HG03439 (cell line): ENCODE results near the gene SH3PXD2A.
A peak's percentile ranks its signal among the peaks of the same experiment; 100 is the strongest.

Experiments
- ATAC-seq: cut with Tn5 transposase; IDR thresholded peaks from one replicate; pipeline ENCODE4 v1.9.1; 2021; ENCODE audit warnings: mild to moderate bottlenecking, moderate library complexity; ENCODE audit not compliant: unreplicated experiment

The SH3PXD2A gene

DNA sequence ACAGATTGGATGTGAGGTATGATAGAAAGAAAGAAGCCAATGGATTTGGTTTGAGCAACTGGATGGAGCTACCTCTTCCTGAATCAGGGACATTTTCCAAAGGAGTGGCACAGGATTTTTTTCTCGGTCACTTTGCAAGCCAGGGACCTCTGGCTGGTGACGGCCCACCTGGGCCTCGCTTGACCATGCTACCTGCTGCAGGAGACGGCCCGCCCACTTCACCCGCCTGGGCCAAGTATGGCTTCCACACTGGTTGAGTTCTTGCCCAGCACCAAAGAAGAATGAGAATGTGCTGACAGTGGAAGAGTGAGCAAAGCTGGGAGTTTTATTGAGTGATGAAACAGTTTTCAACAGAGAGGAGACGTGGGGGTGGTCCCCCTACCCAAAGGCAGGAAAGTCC, 24.5 kb upstream of the SH3PXD2A start:
- no peak for ATAC-seq

DNA sequence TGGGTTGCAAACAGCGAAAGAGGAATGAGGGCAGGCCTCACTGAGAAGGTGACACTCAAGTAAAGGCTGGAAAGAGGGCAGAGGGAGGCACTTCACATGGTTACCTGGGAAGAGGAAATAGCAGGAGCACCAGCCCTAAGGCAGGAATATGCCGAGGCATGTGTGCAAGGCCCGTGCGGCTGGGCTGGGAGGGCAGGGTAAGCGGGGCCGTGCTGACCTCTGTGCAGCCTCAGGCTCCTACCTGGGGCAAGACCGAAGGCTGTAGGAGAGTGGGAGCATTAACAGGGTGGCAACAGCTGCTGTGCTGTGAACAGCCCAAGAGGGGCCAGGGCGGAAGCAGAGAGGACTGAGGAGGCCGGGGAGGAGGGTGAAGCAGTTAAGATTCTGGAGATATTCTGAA, 24.0 kb upstream of the SH3PXD2A start:
- no peak for ATAC-seq

DNA sequence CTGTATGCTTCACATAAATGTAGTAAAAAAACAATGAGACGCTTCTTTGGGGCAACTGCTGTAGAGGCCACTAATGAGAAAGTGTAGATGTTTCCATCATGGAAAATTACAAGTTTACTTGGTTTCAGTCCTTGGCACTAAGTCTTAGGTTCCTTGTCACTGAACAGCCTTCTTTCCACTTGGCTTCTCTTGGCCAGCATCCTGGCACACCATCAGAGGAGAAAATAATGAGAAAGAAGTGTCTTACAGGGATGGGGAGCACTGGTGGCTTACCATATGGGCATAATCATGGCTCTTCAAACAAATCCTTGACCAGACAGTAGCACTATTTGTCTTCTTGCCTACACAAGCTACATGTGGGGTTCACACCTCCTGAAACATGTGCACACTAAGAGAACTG, 22.5 kb upstream of the SH3PXD2A start:
- ATAC-seq, result no peak

DNA sequence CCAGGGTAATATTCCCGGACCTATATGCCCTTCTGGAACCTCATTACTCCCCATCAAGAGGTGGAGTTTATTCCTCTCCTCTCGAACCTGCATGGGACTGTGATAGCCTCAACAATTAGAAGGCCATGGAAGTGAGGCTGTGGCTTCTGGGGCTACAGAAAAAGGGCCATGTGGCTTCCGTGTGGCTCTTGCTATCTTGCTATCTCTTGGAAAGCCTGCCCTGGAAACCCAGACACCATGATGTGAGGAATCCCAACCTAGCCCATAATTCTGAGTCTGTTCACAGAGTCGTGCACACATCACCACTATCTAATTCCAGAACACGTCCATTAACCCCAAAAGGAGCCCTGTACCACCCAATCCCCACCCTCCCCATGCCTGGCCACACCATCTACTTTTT, 20.8 kb upstream of the SH3PXD2A start:
- no peak for ATAC-seq

DNA sequence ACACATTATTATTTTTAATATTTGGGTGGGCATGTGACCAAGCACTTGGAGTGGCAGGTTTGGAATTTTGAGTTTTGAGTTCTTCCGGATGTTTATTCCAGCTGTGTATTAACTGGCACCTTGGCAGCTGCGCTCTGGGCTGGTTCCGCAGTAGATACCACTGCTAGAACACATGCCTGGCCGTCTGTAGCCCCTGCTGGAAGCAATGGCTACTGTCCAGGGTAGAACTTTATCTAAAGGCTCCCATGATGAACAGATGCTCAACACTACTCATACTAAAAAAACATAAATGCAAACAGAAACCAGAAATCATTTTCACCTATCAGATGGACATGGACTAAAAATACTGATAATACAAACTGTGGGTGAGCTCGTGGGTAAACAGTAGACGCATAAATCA, 19.4 kb upstream of the SH3PXD2A start:
- ATAC-seq, result no peak

DNA sequence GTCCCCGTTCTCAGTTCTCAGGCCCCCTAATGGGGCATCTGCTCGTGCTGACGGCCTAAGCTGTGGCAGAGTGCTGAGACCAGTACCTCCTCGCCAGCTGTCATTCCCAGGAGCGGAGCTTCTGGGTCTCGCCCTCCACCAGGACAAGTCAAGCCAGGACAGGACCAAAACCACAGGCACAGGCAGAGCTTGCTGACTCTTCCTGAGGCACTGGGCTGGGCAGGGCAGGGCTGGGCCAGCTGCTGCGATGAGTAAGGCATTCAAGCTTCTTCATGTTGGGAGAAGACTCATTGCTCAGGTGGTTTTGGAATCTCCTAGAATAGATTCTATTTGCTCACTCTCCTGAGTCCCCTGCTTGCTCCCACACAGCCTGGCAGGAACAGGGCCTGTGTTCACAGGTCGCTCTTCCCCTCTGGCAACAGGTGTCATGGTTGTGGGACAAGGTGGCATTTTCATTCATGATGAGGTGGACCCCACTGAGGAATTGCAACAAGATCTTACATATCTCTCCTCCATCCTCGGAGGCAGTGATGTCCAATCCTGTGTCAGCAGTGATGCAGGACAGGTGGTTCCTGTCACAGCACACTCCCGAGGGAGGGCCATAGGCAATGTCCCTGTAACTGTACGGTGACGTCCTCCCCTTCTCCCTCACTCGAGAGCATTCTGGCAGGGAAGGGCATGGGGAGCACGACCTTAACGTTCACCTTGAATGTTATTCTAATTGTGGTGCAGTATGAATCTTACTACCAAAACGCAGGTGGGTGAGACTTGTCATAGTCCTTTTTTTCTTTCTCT, 17.0 kb upstream of the SH3PXD2A start:
- no peak for ATAC-seq

DNA sequence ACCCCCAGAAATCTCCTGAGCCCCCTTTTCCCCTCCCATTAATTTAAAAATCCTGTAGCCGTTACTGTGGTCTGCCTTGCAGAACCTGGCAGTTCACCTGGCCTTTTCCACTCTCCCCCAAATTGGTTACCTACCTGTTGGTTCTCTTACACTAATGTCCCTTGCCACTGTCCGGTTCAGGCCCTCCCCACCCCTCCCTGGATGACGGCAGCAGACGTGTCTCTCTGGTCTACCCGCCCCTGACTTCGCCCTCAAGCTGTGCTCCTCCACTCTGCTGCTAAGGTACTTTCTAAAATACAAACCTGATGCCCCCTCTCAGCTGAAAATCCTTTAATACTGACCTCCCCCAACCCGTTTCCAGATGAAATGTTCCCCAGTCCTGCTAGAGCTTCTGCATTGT, 15.6 kb upstream of the SH3PXD2A start:
- no peak for ATAC-seq

DNA sequence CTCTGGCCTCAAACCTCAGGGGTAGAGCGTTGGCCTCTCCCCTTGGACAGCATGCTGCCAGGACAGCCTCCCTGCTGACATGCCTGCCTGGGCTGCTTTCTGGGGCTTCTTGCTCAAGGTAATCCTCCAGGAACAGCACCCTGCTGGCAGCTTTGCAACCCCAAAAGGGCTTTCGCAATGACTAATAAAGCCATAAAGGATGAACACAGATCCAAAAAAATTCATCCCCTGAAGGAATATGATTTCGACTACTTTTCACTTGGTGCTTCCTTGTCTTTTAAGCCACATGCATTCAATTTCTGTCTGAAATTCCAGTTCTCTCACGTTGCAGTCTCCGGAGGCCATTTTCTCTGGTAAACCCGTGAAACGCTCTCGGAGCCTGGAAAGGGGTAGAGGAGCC, 15.1 kb upstream of the SH3PXD2A start:
- no peak for ATAC-seq

DNA sequence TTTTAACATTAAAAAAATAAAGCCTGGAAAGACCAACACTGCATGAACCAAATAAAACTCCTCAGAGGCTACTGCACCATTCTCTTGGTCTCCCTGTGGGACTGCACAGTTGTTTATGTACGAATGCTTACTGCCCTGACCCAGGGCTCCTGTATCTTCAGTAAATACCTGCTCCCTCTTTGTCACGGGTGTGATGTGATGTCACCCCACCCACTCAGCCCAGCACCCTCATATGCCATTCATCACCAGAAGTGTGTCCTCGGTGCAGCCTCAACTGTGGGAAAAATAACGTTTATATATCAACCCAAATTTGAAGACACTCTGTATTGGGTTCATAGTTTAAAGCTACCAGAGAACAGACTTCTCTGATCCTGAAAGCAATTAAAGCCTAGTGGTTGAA, 14.0 kb upstream of the SH3PXD2A start:
- ATAC-seq, result no peak

DNA sequence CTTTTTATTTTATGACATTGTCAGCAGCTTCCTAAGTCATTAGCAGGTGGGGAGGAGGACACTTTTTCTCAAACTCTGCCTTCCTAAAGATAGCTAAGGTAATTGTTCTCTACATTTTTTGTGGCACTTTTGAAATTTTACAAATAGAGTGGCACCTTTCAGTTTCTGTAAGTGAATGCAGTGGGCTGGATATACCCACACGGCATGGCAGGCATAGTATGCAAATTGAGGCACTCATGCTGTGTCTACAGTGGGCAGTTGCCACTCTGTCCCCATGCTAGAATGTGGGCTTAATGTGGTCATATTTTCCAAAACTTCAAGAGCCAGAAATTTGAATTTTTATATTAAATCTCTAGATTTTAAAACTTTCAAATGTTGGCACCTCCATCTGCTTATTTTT, 12.8 kb upstream of the SH3PXD2A start:
- no peak for ATAC-seq

DNA sequence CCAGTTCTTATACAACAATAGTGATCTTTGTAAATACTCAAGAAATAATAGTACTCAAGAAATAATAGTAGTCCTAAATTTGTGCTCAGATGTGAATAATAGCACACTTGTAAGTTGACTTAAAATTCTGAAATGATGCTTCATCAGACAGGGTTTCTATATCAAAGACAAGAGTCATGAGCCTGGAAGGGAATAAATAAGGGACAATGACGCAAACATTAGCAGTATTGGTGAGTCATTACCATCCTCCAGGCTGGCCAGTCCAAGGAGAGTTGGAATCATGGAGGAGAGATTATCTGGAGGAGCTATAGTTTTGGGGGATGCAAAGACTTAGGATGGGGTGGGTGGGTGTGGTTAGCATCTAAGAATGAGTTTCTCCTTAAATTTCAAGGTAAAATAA, 6.1 kb upstream of the SH3PXD2A start:
- no peak for ATAC-seq

DNA sequence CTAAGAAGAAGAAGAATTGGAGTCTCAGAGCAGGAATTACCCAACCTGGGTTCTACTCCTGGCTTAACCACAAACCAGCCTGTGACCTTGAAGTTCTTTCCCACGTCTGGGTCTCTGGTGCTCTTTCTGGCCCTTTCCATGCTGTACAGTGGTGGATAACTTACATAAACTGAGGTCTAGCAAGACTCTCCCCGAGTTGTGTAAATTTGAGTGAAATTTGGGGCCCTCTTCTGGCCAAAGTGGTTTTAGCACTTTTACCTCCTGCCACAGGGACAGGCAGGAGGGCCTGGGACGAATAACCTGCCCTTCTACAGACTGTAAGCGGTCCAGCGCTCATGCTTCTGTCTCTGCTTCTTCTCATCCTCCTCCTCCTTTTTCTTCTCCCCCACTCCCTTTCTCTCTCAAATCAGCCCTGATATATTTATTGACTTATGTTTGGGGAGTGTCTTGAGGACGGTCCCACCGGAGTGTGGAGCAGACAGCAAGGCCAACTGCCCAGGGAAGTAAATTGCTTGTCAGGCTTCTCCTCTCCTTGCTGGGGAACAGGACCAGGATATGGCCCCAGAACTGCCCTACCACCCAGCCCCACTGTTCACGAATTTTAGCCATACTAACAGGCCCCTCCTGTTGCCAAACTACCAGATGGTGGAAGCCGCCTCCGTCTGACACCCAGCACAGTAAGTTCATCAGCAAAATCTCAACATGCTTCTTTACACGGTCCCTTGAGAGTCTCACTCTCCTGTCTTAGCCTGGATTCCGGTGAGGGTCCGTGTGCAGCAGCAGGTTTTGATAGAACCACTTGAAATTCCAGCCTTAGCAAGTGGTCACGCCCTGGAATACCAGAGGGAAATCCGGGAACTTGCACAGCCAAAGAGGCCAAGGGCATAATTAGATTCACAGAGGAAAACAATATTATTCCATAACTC, 4.0 kb upstream of the SH3PXD2A start:
- peak; percentile 57 for ATAC-seq

DNA sequence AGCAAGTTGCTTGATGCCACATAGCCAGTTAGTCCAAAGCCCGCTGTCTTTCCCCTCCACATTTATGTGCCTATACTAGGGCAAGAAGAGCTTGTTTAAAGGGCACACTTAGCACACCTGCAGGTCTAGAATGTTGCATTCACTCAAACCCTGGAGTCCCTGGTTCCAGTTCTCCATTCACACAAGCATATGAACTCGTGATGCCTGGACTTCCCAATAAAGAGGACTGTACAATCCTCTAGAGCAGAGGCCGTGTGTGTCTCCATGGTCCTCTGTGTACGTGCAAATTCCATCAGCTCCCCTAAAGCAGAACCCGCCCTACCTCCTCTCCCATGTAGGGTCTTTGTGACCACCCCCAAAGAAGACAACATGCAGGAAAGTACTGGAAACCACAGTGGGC, 3.0 kb upstream of the SH3PXD2A start:
- no peak for ATAC-seq

DNA sequence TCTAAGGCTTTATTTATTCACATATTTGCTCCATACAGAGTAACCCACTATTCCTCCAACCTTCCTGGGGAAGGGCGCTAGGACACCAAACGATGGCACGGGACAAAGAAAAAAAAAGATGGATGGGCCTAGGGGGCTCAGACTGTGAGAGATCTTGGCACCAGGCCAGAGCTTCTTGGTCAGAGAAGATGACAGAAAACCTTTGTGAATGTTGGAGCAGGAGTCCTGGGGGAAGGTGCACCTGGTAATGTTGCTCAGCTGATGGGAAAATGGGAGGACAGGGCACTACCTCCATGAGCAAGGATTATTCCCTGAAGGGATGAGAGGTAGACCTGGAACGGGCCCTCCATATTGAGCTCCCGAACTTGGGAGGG, 1.4 kb upstream of the SH3PXD2A start:
- ATAC-seq, result no peak

DNA sequence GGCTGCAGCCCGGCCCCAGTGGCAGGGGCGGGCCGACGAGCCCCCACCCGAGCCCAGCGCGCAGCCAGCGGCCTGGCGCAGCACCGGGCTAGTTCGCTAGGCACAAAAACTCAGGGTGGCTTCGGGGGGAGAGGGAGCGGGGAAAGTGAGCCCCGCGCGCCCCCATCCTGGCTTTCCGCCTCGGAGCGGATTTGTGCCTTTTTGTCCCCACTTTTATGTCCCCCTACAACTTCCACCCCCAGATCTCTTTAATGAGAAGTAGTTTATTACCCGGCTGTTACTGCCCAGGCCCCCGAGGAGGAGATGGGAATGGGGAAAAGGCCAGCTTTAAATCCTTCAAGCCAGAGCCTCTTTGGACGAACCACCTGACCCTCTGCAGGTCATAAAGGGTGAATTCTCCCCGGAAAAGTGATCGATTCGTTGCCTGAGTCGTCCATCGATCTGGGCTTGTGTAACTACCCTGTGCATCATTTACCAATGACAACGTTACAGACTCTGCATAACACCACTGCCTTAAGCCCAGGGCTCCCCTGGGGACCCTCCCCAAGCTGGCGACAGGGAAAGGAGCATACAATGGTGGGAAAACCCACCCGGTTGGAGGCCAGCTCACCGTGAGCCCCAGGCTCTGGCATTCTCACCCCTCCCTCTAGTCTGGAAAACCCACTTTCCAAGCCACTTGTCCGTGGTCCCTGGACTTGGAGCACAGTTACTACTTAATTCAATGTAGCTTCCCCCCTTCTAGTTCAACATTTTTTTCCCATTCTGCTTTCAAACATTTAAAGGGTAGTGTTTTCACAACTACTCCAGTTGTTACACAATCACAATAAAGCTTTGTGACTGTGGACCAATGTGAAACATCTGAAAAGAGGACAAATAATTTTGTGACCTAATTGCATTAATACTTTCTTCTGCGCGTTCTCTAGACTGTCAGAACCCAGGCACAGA, 748 bp upstream of the SH3PXD2A start:
- no peak for ATAC-seq

DNA sequence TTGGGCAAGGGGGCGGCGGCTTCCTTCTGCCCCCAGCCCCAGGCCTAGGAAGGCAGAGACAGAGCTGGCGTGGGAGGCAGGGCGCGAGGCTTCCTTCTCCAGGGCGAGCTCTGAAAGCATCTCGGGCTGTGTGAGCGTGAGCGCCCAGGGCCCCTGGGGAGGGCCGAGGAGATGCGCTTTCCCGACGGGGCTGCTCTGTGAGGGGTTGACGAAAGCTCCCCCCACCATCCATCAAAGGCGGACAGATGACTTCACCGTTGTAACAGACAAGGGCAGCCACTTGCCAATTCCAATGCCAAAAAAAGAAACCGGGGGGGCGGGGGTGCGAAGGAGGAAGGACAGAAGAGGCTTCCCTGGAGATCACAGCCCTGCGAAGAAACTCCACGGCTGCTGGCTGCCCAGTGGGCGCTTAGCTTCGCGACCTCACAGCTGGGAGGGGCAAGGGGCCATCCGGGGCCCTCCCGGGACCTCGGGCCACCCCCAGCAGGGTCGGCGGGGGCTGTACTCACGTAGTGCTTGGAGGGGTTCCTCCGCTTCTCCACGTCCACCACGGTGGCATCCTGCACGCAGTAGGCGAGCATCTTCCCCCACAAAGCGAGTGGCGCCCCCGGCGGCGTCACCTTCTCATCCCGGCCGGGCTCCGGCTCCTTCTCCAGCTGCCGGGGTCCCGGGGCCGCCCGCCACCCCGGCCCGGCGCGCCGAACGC, 537 bp downstream of the SH3PXD2A start:
- no peak for ATAC-seq

DNA sequence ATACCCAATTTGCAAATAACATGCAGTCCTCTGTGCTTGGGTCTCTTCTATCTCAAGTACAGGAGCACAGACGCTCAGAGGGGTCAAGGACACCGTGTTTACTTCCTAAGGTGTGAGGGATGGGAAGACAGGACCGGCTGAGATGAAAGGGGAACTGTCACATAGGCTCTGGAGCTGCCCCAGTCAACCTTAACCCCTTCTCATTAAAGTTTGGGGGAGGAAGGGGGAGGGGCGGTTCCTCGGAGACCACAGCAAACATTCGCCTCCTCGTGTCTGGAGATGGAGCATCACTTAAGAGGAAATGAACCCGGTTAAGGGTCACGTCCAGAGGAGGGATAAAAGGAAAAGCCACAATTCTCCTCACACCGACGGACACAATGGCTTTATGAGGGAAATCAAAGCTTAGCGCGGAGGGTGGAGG, 1.1 kb downstream of the SH3PXD2A start:
- ATAC-seq, result no peak

DNA sequence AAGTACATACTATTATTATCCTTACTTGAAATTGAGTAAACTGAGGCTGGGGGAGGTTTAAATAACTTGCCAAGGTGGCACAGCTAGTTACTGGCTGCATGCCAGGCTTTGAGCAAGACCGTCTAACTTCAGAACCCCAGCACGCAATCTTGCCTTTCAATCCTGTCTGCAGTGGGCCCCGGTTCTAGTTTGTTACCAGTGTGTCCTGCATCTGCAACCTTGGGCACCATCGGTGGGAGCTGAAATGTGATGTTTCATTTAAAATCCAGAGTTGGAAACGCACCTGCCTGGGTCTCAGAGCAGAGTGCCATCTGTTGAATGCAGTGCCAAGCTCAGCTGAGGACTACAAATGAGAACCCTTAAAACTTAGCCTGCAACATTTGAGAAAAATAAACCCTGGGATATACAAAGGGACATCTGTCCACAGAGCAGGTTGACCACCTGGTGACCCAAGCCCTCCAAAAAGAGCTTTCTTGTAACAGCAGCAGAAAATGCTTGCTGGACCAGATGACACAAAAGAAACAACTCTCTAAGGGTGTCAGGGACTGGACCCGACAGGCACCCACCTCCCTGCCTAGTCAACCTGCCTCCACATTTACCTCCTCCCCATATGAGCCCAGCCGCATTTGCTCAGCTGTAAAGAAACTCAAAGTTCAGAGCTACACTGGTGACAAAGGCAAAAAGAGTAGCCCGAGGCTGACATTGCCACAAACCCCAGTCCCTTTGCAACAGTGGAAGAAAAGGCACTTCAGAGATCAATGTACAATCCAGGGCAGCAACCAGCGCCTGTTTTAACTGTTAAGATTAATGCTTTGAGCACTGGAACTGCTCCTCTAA, 1.7 kb downstream of the SH3PXD2A start:
- no peak for ATAC-seq

DNA sequence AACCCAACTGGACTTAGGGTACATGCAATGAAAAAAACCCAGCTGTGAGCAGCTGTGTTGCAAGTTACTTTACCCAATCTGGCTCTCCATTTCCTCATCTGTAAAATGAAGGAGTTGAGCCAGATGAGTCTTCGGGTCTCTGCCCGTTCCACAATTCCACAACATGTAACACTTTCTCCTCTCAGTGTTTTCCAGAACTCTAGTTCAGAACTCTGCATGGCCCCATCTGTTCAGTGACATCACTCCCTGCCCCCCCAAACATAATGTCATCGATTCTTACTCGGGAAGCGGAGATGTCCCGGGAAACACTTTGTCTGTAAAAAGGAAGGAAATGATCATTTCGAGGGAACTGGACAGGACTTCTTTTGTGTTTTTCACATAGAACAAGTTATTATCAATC, 2.5 kb downstream of the SH3PXD2A start:
- ATAC-seq, result no peak
